Motor neuron (in vitro differentiated cells): Measurements from ENCODE around the gene AEN. TPM values are rescaled to one million over a fixed set of nuclear protein-coding genes. Genes with fewer than 3 reads are reported as not detected.
A peak's percentile ranks its signal among the peaks of the same experiment; 100 is the strongest.

Experiments used
- ATAC-seq, 8 experiments: fragments of 200-7000 bp; cut with Tn5 transposase; replicated peaks in 6 of 8; 2 replicates each; pipeline ENCODE4 v1.8.0; 2021; ENCODE audit warnings: mild to moderate bottlenecking in 8 of 8, moderate library complexity in 8 of 8
- H3K27ac ChIP-seq, 2 donors: fragments of 250-450 bp; sonication (Bioruptor Pico); 2 replicates each; pipeline ENCODE4 v1.9.0; 2021; ENCODE audit warnings: antibody characterized with exemption in 2 of 2, mild to moderate bottlenecking in 2 of 2, moderate library complexity in 1 of 2
- H3K4me1 ChIP-seq, 2 donors: fragments of 250-450 bp; sonication (Bioruptor Pico); replicated peaks in 1 of 2; 2 replicates each; pipeline ENCODE4 v1.6.1; 2021; ENCODE audit warnings: antibody characterized with exemption in 2 of 2, mild to moderate bottlenecking in 2 of 2, moderate library complexity in 1 of 2
- H3K4me3 ChIP-seq, 5 donors: fragments of 250-450 bp; sonication (Bioruptor Pico); 2 replicates each; pipeline ENCODE4 v1.9.0; 2021; ENCODE audit warnings: antibody characterized with exemption in 5 of 5, mild to moderate bottlenecking in 5 of 5, moderate library complexity in 4 of 5
- WGBS, 10 experiments: fragments of 450-650 bp; shearing (Covaris generic); methylation state at CpG; one replicate each; pipeline ENCODE4 v1.0.0; 2022; 5-methylcytosine and 5-hydroxymethylcytosine counted together
- in situ Hi-C, 9 experiments: fragments of 400-800 bp; cut with MboI; loops; one replicate each; pipeline ENCODE4 v1.15.0; 2021; ENCODE audit warnings: low sequenced_read_pairs in 9 of 9, low pct_unique_long_range_greater_than_20kb in 2 of 9; ENCODE audit not compliant: unreplicated experiment in 9 of 9
- total RNA-seq, 8 experiments: library from RNA; unstranded; fragments of 300-600 nt; gene quantifications; 2 replicates each; pipeline versions ENCODE4 v1.2.3 to v1.2.4, GENCODE V29; 2022

AEN gene
- total RNA-seq, 8 experiments from 2014 or later: 15.0 to 65.1 (median 43.1) TPM

GRCh38 chr15:88616240-88616639, 4.9 kb upstream of the AEN start:
- peaks cover 23 to 33% of the 10 kb centered on the region in 2 donors for H3K4me1 ChIP-seq
- in situ Hi-C loops: loop anchor here in 8 of 9 experiments (10.0 to 25.0 kb wide), 4 partner anchors 121 to 141 kb away; no protein-coding TSS in a partner anchor
- no peak for ATAC-seq
- peak overlapping the region in 1 of 2 donors; percentile 60 for H3K27ac ChIP-seq
- no peak overlapping the region for H3K4me3 ChIP-seq
- WGBS, 10 experiments: 17 to 90% (median 77%) methylated on average over 1 to 3 of the region's 4 CpGs; no CpG with 5 or more reads in 4 of the 10 experiments

- no peak for ATAC-seq
- WGBS, 10 experiments: 57 to 100% (median 100%) methylated on average over 1 to 5 of the region's 10 CpGs; no CpG with 5 or more reads in 1 of the 10 experiments
- Histone ChIP-seq H3K4me1 (peaks cover 15 to 23% of the 10 kb centered on the region in 2 donors), H3K27ac (no peak overlapping the region), H3K4me3 (no peak overlapping the region)
- in situ Hi-C loops: loop anchor here in 8 of 9 experiments (10.0 to 25.0 kb wide), 4 partner anchors 122 to 142 kb away; no protein-coding TSS in a partner anchor
Observed at GRCh38 chr15:88617031-88617722, 4.0 kb upstream of the AEN start.

- Histone ChIP-seq H3K4me1 (peaks cover 18 to 21% of the 10 kb centered on the region in 2 donors), H3K4me3 (no peak overlapping the region), H3K27ac (no peak overlapping the region)
- ATAC-seq: no peak
- WGBS, 10 experiments: 0 to 40% (median 20%) methylated on average over 1 of the region's 1 CpG; no CpG with 5 or more reads in 5 of the 10 experiments
- in situ Hi-C loops: loop anchor here in 8 of 9 experiments (10.0 to 25.0 kb wide), 4 partner anchors 123 to 143 kb away; no protein-coding TSS in a partner anchor
Observed at GRCh38 chr15:88617790-88618189, 3.4 kb upstream of the AEN start.

GRCh38 chr15:88618686-88619085, 2.5 kb upstream of the AEN start:
- Histone ChIP-seq H3K4me1 (peaks cover 24 to 26% of the 10 kb centered on the region in 2 donors), H3K27ac (no peak overlapping the region), H3K4me3 (no peak overlapping the region)
- no peak for ATAC-seq
- in situ Hi-C loops: loop anchor here in 8 of 9 experiments (10.0 to 25.0 kb wide), 4 partner anchors 124 to 144 kb away; no protein-coding TSS in a partner anchor

DNA sequence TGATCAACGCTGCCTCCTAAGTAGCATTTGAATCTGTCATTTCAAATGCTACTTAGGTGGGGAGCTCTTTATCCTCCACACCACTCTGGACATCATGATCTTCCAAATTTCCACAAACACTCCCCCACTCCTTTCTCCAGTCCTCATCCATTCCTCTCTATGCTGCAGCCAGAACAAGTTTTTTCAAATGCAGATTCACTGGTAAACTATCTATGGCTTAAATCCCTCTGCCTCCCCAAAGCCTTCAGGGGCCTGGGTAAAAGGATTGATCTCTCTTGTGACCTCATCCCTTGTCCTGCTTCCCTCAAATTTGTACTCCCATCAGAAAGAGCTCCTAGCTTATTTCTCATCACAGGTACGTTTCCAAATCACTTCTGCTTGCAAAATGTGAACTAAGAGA, 1.3 kb upstream of the AEN start:
- in situ Hi-C loops: loop anchor here in 8 of 9 experiments (10.0 to 25.0 kb wide), 4 partner anchors 125 to 145 kb away; no protein-coding TSS in a partner anchor
- WGBS, 10 experiments: 21 to 100% (median 75%) methylated on average over 1 to 2 of the region's 2 CpGs
- Histone ChIP-seq H3K4me1 (peaks cover 24 to 25% of the 10 kb centered on the region in 2 donors), H3K4me3 (no peak overlapping the region), H3K27ac (no peak overlapping the region)
- no peak for ATAC-seq

DNA sequence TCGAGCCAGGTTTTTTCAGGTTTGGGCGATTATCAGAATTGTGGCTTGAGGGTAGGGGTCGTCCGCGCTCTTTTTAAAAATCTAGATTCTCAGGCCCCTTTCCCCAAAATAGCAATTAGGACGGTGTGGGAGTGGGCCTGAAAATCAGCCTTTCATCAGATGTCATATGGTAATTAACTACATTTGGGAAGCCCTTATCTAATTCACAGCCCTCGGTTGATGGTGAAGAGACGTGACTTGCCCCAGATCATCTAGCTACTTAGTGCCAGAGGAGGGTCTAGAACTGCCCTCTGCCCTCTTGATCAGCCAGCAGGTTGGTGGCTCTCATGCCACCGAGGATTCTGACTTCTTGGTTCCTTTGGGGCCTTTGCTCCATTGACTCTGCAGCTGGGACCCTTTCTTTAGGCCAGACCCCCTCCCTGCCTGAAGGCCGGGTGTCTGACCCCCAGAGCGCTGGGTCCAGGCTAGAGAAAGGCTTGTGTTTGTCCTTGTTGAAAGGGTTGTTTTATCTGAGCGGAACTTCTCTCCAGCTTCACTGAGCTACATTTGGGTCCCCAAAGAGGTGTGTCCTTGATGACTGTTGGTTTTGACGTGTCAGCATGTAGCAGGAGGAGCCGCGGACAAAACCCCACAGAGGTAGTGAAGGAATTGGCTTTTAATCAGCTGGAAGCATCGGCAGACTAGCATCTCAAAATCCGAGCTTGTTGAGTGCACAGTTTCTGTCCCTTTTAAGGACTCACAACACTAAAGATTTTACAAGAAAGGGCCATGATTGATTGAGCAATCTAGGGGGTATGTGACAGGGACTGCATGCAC, 857 bp downstream of the AEN start:
- H3K4me3 ChIP-seq: peak overlapping the region; percentile 55 to 79 (median 73)
- peaks cover 11 to 15% of the 10 kb centered on the region in 2 donors for H3K4me1 ChIP-seq
- H3K27ac ChIP-seq: peak overlapping the region; percentile 55 to 92
- ATAC-seq: peak in 3 of 8 experiments; percentile 1 to 9 (median 3)
- WGBS, 10 experiments: 0 to 11% (median 0%) methylated on average over 1 to 11 of the region's 17 CpGs
- in situ Hi-C loops: loop anchor here in 3 of 9 experiments (25.0 kb wide), 1 partner anchor 135 kb away; no protein-coding TSS in a partner anchor

GRCh38 chr15:88622605-88622975, 1.4 kb downstream of the AEN start:
- H3K4me1 ChIP-seq: peaks cover 11 to 15% of the 10 kb centered on the region in 2 donors
- 0 to 43% (median 21%) methylated on average over 1 to 5 of the region's 5 CpGs; no CpG with 5 or more reads in 2 of the 10 experiments for WGBS, 10 experiments
- ATAC-seq: no peak
- H3K4me3 ChIP-seq: peak overlapping the region; percentile 55 to 79 (median 73)
- no peak overlapping the region for H3K27ac ChIP-seq
- in situ Hi-C loops: loop anchor here in 3 of 9 experiments (25.0 kb wide), 1 partner anchor 135 kb away; no protein-coding TSS in a partner anchor

DNA sequence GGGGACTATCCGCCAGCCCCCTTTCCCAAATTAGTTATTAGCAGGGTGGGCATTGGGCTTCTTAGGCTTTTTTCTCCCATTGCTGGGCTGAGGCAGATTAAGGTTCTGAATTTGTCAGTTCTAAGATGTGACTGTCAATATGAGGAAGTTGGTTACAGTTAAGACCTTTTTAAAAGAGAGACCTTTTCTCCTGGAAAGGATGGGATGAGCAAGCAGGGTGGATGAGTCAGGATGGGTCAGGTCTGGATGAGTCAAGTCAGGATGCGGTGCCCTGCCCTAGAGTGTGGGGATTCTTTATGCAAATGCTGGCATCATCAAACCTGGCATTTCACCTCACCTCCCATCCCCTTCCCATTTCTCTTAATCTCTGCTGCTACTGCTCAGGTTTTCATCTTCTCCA, 1.9 kb downstream of the AEN start:
- peak in 5 of 8 experiments; percentile 14 to 30 (median 21) for ATAC-seq
- Histone ChIP-seq H3K4me1 (peaks cover 11 to 15% of the 10 kb centered on the region in 2 donors), H3K4me3 (peak overlapping the region; percentile 55 to 79 (median 73)), H3K27ac (no peak overlapping the region)
- in situ Hi-C loops: loop anchor here in 3 of 9 experiments (25.0 kb wide), 1 partner anchor 136 kb away; no protein-coding TSS in a partner anchor
- 0 to 70% (median 29%) methylated on average over 1 of the region's 2 CpGs; no CpG with 5 or more reads in 5 of the 10 experiments for WGBS, 10 experiments

DNA sequence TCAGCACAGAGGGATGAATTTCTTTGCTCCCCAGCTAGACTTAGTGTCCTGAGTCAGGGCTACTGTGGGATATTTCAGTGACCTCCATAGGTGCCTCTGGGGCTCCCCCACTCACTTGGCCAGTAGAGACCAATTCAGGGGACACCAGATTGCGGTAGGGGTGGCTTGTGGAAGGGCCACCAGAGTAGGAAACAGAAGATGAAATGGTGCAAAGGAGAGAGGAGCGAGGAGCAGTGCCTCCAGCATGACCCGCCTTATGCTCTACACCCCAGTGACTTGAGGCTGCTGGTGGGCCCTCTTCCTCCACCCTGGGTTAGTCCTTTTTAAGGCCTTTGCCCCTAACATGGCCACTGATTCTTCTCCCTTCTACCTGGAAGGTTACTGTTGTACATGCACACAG, 2.5 kb downstream of the AEN start:
- H3K27ac ChIP-seq: no peak overlapping the region
- no peak for ATAC-seq
- peaks cover 11 to 15% of the 10 kb centered on the region in 2 donors for H3K4me1 ChIP-seq
- in situ Hi-C loops: loop anchor here in 3 of 9 experiments (25.0 kb wide), 1 partner anchor 136 kb away; no protein-coding TSS in a partner anchor
- 80 to 100% (median 88%) methylated on average over 1 to 2 of the region's 3 CpGs; no CpG with 5 or more reads in 4 of the 10 experiments for WGBS, 10 experiments
- no peak overlapping the region for H3K4me3 ChIP-seq

DNA sequence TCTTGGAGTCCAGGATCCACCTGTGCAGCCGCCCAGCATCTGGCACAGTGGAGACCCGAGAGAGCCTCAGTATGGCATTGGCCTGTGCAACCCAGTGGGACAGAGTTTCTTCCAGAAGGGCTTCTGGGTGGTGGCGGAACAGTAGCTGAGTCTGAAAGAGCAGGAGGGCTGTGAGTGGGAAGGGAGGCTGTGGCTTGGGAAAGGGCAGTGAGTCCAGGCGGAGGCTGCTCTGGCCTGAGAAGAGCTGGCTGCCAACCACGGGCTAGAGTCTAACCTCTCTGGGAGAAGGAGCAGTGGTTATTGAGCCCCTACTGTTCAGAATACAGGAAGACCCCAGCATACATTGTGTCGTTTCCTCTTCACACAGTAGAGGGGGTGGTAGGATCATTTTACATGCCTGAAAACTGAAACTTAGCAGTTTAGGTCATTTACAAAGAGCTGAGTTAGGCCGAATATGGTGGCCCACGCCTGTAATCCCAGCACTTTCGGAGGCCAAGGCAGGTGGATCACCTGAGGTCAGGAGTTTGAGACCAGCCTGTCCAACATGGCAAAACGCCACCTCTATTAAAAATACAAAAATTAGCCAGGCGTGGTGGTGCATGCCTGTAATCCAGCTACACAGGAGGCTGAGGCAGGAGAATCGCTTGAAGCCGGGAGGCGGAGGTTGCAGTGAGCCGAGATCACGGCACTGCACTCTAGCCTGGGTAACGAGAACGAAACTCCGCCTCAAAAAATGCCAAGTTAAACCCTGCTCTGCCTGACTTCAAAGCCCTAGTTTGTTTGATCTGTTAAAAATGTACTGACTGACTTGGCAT, 3.2 kb downstream of the AEN start:
- ATAC-seq: peak in 7 of 8 experiments; percentile 1 to 30 (median 16)
- WGBS, 10 experiments: 20 to 90% (median 50%) methylated on average over 2 to 16 of the region's 19 CpGs; no CpG with 5 or more reads in 3 of the 10 experiments
- H3K27ac ChIP-seq: no peak overlapping the region

DNA sequence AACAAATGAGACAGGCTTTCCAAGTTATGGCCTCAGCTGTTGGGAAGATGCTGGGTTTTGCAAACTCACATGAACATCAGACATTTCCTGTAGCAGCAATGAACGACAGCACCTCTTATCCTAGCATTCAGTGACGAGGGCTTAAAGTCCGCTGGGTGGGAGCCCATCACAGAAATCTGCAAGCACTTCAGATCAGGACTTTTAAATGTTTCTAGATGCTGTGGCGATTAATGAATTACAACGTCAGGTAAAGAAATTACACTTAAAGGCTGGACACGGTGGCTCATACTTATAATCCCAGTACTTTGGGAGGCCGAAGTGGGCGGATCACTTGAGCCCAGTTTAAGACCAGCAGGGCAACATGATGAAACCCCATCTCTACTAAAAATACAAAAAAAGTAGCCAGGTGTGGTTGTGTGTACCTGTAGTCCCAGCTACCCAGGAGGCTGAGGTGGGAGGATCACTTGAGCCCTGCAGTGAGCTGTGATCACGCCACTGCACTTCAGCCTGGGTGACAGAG, 3.9 kb downstream of the AEN start:
- no peak overlapping the region for H3K4me3 ChIP-seq
- no peak for ATAC-seq
- 55 to 100% (median 82%) methylated on average over 1 to 7 of the region's 9 CpGs; no CpG with 5 or more reads in 2 of the 10 experiments for WGBS, 10 experiments
- in situ Hi-C loops: loop anchor here in 3 of 9 experiments (25.0 kb wide), 1 partner anchor 138 kb away; no protein-coding TSS in a partner anchor
- H3K27ac ChIP-seq: no peak overlapping the region
- peaks cover 11 to 15% of the 10 kb centered on the region in 2 donors for H3K4me1 ChIP-seq

More for the DNA sequence above, 3.2 kb downstream of the AEN start:
- Histone ChIP-seq H3K4me1 (peaks cover 11 to 15% of the 10 kb centered on the region in 2 donors), H3K4me3 (no peak overlapping the region)
- in situ Hi-C loops: loop anchor here in 3 of 9 experiments (25.0 kb wide), 1 partner anchor 137 kb away; no protein-coding TSS in a partner anchor
